Neuronal stem cell (in vitro differentiated cells): ENCODE data around the gene PRXL2C.
"Not testable (repeated sequence)": the region's sequence is repeated elsewhere in the genome, so short reads cannot be mapped to it uniquely, and the experiment has no call there.

ENCODE experiments used
- DNase-seq: peaks from one replicate; pipeline ENCODE4 v3.0.0-alpha.2; 2013; ENCODE audit warnings: low spot score
- H2AFZ ChIP-seq: one replicate; pipeline ENCODE4 v1.6.1; 2013; ENCODE audit warnings: mild to moderate bottlenecking, low read length, inconsistent platforms
- H2AK5ac ChIP-seq: 2 replicates; pipeline ENCODE4 v1.6.1; 2013; ENCODE audit warnings: low read depth, mild to moderate bottlenecking, inconsistent platforms, low read length, moderate library complexity, mixed read lengths
- H2BK120ac ChIP-seq: 2 replicates; pipeline ENCODE4 v1.6.1; 2013; ENCODE audit warnings: low read depth, mild to moderate bottlenecking, inconsistent platforms, low read length, moderate library complexity, mixed read lengths
- H2BK12ac ChIP-seq: one replicate; pipeline ENCODE4 v1.6.1; 2013; ENCODE audit warnings: low read length, inconsistent platforms
- H2BK15ac ChIP-seq: 2 replicates; pipeline ENCODE4 v1.6.1; 2013; ENCODE audit warnings: mild to moderate bottlenecking, low read length, inconsistent platforms, mixed read lengths
- H2BK5ac ChIP-seq: one replicate; pipeline ENCODE4 v1.6.1; 2013; ENCODE audit warnings: inconsistent platforms, mild to moderate bottlenecking, low read length, moderate library complexity
- H3K14ac ChIP-seq: one replicate; pipeline ENCODE4 v1.6.1; 2013; ENCODE audit warnings: low read length, inconsistent platforms
- H3K18ac ChIP-seq: 2 replicates; pipeline ENCODE4 v1.6.1; 2013; ENCODE audit warnings: low read length, inconsistent platforms
- H3K23ac ChIP-seq: 2 replicates; pipeline ENCODE4 v1.6.1; 2013; ENCODE audit warnings: low read depth, mild to moderate bottlenecking, mixed read lengths, low read length, inconsistent platforms; ENCODE audit not compliant: poor library complexity
- H3K27ac ChIP-seq: replicated peaks from 3 replicates; pipeline ENCODE4 v1.5.1; 2013; ENCODE audit warnings: low read length, inconsistent platforms
- H3K27me3 ChIP-seq, 3 experiments: 2 replicates each; pipeline ENCODE4 v1.6.1; 2013; ENCODE audit warnings: low read length in 3 of 3, mild to moderate bottlenecking in 2 of 3, inconsistent platforms in 1 of 3, low read depth in 1 of 3, mixed read lengths in 1 of 3, moderate library complexity in 1 of 3; ENCODE audit not compliant: control insufficient read depth in 3 of 3, insufficient read depth in 3 of 3
- H3K36me3 ChIP-seq, 2 donors: replicated peaks in 1 of 2; 2 replicates each; pipeline ENCODE4 v1.6.1; 2013; ENCODE audit warnings: low read length in 2 of 2; ENCODE audit not compliant: control insufficient read depth in 2 of 2, insufficient read depth in 2 of 2
- H3K4ac ChIP-seq: 2 replicates; pipeline ENCODE4 v1.6.1; 2013; ENCODE audit warnings: inconsistent platforms, mild to moderate bottlenecking, low read length, moderate library complexity
- H3K4me1 ChIP-seq, 2 donors: 1 replicate in 1 of 2; 2 replicates in 1 of 2; pipeline ENCODE4 v1.6.1; 2013; ENCODE audit warnings: low read length in 2 of 2, low read depth in 1 of 2; ENCODE audit not compliant: control insufficient read depth in 2 of 2, insufficient read depth in 1 of 2
- H3K4me2 ChIP-seq: one replicate; pipeline ENCODE4 v1.6.1; 2013; ENCODE audit warnings: mild to moderate bottlenecking, low read length, inconsistent platforms; ENCODE audit not compliant: insufficient read depth, poor library complexity, severe bottlenecking
- H3K4me3 ChIP-seq, 2 donors: 2 replicates each; pipeline ENCODE4 v1.5.1; 2013; ENCODE audit warnings: low read length in 2 of 2, mild to moderate bottlenecking in 2 of 2, inconsistent platforms in 1 of 2, moderate library complexity in 1 of 2
- H3K79me1 ChIP-seq: one replicate; pipeline ENCODE4 v1.6.1; 2013; ENCODE audit warnings: low read depth, mild to moderate bottlenecking, inconsistent platforms, low read length, moderate library complexity
- H3K9ac ChIP-seq: one replicate; pipeline ENCODE4 v1.6.1; 2013; ENCODE audit warnings: mild to moderate bottlenecking, low read depth, low read length, inconsistent platforms; ENCODE audit not compliant: poor library complexity
- H3K9me3 ChIP-seq, 2 donors: replicated peaks in 1 of 2; 2 replicates each; pipeline versions ENCODE3 to v1.6.1; 2013; ENCODE audit warnings: low read length in 2 of 2, mild to moderate bottlenecking in 2 of 2, inconsistent platforms in 1 of 2, low read depth in 1 of 2, mixed read lengths in 1 of 2, moderate library complexity in 1 of 2; ENCODE audit not compliant: control insufficient read depth in 2 of 2, insufficient read depth in 1 of 2
- H4K8ac ChIP-seq: one replicate; pipeline ENCODE4 v1.6.1; 2013; ENCODE audit warnings: low read depth, mild to moderate bottlenecking, inconsistent platforms, low read length, moderate library complexity
- H4K91ac ChIP-seq: one replicate; pipeline ENCODE4 v1.6.1; 2013; ENCODE audit warnings: low read length, low read depth, mild to moderate bottlenecking, inconsistent platforms; ENCODE audit not compliant: poor library complexity
- WGBS, 2 donors: extraction: QIAGEN DNeasy Blood & Tissue Kit; methylation state at CpG; one replicate each; pipeline ENCODE4 v1.1.7; 2013; ENCODE audit warnings: missing lambda C conversion rate in 2 of 2, mixed read lengths in 1 of 2; ENCODE audit not compliant: insufficient read length in 2 of 2, insufficient replicate concordance in 1 of 2; ENCODE audit errors: extremely low coverage in 2 of 2; 5-methylcytosine and 5-hydroxymethylcytosine counted together

PRXL2C gene

GRCh38 chr9:96674906-96675538 lies 19.9 kb upstream of the PRXL2C start:
- Histone ChIP-seq H3K4me2 (no peak overlapping the region), H2AFZ (no peak overlapping the region), H2BK15ac (no peak overlapping the region), H2AK5ac (no peak overlapping the region), H3K14ac (no peak overlapping the region), H3K18ac (no peak overlapping the region), H3K27ac (no peak overlapping the region), H2BK12ac (no peak overlapping the region), H2BK5ac (no peak overlapping the region), H3K9ac (no peak overlapping the region), H3K9me3 (peaks cover 0 to 4% of the 10 kb centered on the region in 2 donors), H3K4ac (no peak overlapping the region), H3K27me3 (no peaks in the 10 kb centered on the region), H4K8ac (no peak overlapping the region), H3K4me1 (no peaks in the 10 kb centered on the region), H4K91ac (no peak overlapping the region), H3K23ac (no peak overlapping the region), H2BK120ac (no peak overlapping the region), H3K36me3 (no peaks in the 10 kb centered on the region), H3K4me3 (no peak overlapping the region), H3K79me1 (no peaks in the 10 kb centered on the region)
- no peak for DNase-seq

GRCh38 chr9:96673786-96674185 lies 18.7 kb upstream of the PRXL2C start:
- WGBS, 2 donors: no CpG with 5 or more reads among the region's 4 CpGs

GRCh38 chr9:96668868-96669534 lies 13.9 kb upstream of the PRXL2C start:
- Histone ChIP-seq H3K4me2 (no peak overlapping the region), H3K14ac (no peak overlapping the region), H3K9me3 (peaks cover 0 to 1% of the 10 kb centered on the region in 2 donors), H2BK12ac (no peak overlapping the region), H3K4ac (no peak overlapping the region), H3K79me1 (no peaks in the 10 kb centered on the region), H3K27ac (no peak overlapping the region), H4K8ac (no peak overlapping the region), H4K91ac (no peak overlapping the region), H2AFZ (no peak overlapping the region), H3K4me1 (no peaks in the 10 kb centered on the region), H3K18ac (no peak overlapping the region), H2AK5ac (no peak overlapping the region), H3K36me3 (no peaks in the 10 kb centered on the region), H2BK15ac (no peak overlapping the region), H2BK120ac (no peak overlapping the region), H3K4me3 (no peak overlapping the region), H3K27me3 (no peaks in the 10 kb centered on the region), H3K9ac (no peak overlapping the region), H2BK5ac (no peak overlapping the region), H3K23ac (no peak overlapping the region)
- DNase-seq: no peak
- no CpG with 5 or more reads among the region's 20 CpGs for WGBS, 2 donors

More at GRCh38 chr9:96673786-96674185, 18.7 kb upstream of the PRXL2C start:
- not testable (repeated sequence) for H3K4me2 ChIP-seq, H3K9ac ChIP-seq, H2BK12ac ChIP-seq, H3K4ac ChIP-seq, H3K9me3 ChIP-seq, H4K8ac ChIP-seq, H2BK120ac ChIP-seq, H3K36me3 ChIP-seq, DNase-seq, H3K4me3 ChIP-seq, H2BK5ac ChIP-seq, H3K27ac ChIP-seq, H2AK5ac ChIP-seq, H3K79me1 ChIP-seq, H2AFZ ChIP-seq, H2BK15ac ChIP-seq, H4K91ac ChIP-seq, H3K4me1 ChIP-seq, H3K14ac ChIP-seq, H3K27me3 ChIP-seq, H3K23ac ChIP-seq, H3K18ac ChIP-seq

GRCh38 chr9:96667363-96667728 lies 12.2 kb upstream of the PRXL2C start:
- no CpG with 5 or more reads among the region's 2 CpGs for WGBS, 2 donors
- no peak for DNase-seq
- Histone ChIP-seq H3K9me3 (no peaks in the 10 kb centered on the region), H3K27ac (no peak overlapping the region), H2BK120ac (no peak overlapping the region), H4K8ac (no peak overlapping the region), H3K23ac (no peak overlapping the region), H2BK5ac (no peak overlapping the region), H3K18ac (no peak overlapping the region), H3K9ac (no peak overlapping the region), H3K14ac (no peak overlapping the region), H3K79me1 (no peaks in the 10 kb centered on the region), H3K36me3 (no peaks in the 10 kb centered on the region), H2BK15ac (no peak overlapping the region), H2AFZ (no peak overlapping the region), H2AK5ac (no peak overlapping the region), H2BK12ac (no peak overlapping the region), H3K27me3 (no peaks in the 10 kb centered on the region), H3K4ac (no peak overlapping the region), H4K91ac (no peak overlapping the region), H3K4me3 (no peak overlapping the region), H3K4me2 (no peak overlapping the region), H3K4me1 (no peaks in the 10 kb centered on the region)
